HG03196 (cell line): ENCODE measurements around the gene ZBTB49.

Experiments used
- ATAC-seq: cut with Tn5 transposase; IDR thresholded peaks from one replicate; pipeline ENCODE4 v1.9.1; 2021; ENCODE audit not compliant: unreplicated experiment

ZBTB49 gene

GRCh38 chr4:4277531-4277930 lies 12.5 kb upstream of the ZBTB49 start:
- ATAC-seq: no peak

DNA sequence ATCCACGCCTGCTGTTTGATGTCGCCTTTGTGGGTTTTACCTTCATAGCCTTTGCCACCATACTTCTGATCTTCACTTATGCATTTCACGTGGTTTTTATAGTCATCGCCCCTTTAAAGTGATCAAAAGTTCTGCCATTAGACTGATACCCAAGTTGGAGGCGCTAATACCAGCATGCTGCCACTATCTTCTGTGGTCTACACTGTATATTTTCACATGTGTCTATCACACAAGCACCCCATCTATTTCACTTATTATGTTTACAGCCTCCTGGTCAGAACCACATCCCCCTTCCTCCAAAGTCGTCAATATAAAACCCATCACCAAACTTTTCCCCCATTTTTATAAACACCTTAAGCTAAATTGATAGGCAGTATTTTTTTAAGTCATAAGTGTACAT lies 8.3 kb upstream of the ZBTB49 start:
- ATAC-seq: no peak

- no peak for ATAC-seq
Observed at GRCh38 chr4:4284827-4285618, 5.0 kb upstream of the ZBTB49 start.

DNA sequence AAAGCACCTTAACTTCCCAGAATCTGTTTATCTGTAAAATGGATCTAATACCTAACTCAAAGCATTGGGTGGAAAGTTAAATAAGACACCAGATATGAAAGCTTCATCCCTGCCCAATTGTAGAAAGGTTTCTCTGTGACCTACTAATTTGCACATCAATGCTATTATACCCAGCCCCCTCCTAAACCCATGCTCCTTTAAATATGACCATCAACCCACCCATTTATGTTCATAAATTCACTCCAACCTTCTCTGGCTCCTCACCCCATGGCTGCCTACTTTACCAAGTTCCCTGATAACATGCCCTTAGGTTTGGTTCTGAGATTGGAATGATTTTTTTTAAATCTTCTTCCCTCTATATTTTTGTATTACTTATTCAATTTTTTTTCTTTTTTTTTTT lies 2.0 kb upstream of the ZBTB49 start:
- ATAC-seq: no peak

DNA sequence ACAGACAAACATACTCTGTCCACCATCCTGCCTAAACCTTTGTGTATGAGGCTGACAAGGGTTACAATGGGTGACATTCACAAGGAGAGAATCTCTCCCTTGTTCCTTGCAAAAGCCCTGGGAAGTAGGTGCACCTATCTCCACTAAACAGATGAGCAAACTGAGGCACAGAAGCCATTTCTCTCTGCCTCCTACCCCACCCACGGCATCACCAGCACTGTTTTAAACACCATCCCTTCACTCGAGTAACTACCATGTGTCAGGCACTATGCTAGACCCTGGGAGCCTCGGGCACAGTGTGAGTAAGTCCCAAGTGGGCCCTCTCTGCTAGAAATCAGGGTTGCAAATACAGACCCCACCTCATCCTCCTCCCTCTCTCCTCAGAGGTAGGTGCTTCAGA lies 996 bp upstream of the ZBTB49 start:
- ATAC-seq: no peak

GRCh38 chr4:4289597-4289940 lies 482 bp upstream of the ZBTB49 start:
- ATAC-seq: peak; percentile 25

DNA sequence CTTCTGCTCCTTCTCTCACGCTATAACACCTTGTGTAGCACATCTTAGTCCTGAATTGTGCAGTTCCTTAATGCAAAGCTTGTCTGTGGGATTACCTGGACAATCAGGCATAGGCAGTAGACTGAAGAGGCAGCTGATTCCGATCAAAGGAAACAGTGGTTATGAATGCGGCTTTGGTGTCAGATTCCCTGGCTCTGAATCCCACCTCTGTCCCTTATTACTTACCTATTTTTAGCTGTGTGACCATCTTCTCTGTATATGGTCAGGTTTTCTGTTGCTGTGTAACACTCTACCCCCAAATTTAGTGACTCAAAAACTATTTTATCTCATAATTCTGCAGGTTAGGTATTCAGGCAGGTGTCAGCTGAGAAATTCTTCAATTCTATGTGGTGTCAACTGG lies 3.2 kb downstream of the ZBTB49 start:
- no peak for ATAC-seq

- no peak for ATAC-seq
Observed at GRCh38 chr4:4296283-4296846, 6.3 kb downstream of the ZBTB49 start.

- ATAC-seq: no peak
Observed at GRCh38 chr4:4299006-4299405, 9.0 kb downstream of the ZBTB49 start.

DNA sequence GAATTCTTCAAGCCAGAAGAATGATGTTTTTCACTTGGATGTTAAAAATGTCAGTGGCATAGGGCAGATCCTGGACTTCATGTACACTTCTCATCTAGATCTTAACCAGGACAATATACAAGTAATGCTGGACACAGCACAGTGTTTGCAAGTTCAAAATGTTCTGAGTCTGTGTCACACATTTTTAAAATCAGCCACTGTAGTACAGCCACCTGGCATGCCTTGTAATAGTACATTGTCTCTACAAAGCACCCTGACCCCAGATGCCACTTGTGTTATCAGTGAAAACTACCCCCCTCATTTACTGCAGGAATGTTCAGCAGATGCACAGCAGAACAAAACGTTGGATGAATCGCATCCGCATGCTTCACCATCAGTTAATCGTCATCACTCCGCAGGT lies 11.9 kb downstream of the ZBTB49 start:
- ATAC-seq: no peak

DNA sequence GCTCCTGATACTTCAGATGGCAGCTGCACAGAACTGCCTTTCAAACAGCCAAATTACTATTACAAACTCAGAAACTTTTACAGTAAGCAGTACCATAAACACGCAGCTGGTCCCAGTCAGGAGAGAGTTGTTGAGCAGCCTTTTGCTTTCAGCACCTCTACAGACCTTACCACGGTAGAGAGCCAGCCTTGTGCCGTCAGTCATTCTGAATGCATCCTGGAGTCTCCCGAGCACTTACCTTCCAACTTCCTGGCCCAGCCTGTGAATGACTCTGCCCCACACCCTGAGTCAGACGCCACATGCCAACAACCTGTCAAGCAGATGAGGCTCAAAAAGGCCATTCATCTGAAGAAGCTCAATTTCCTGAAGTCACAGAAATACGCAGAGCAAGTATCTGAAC lies 12.4 kb downstream of the ZBTB49 start:
- no peak for ATAC-seq

GRCh38 chr4:4306920-4307319 lies 16.9 kb downstream of the ZBTB49 start:
- no peak for ATAC-seq

DNA sequence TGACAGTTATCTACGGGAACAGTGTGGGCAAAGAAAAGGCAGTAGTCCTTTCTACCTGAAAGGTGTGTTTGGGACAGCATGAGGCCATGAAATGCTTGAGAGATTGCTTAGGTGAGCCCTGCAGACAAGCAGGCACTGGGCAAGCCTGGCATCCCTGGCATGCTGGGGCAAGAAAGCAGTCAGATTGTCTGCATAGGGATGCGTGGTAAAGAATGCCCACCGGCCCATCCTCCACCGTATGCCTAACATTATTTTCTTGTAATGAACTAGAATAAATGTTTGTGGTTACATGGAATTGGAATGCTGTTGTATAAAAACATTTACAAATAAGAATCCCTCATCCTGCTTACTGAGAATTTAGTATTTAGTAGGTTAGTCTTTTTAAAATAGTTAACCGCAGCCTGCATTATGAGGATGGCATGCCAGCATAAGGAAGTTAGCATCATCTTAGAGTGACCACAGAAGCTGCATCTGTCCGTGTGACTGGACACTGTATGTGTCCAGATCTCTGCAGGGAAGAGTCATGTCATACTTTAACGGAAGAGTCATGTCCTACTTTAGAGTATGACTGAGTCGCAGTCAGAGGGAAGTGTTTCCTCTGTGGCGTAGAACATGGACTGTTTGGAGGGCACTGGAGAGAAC lies 18.9 kb downstream of the ZBTB49 start:
- no peak for ATAC-seq

GRCh38 chr4:4311193-4311592 lies 21.1 kb downstream of the ZBTB49 start:
- ATAC-seq: no peak

DNA sequence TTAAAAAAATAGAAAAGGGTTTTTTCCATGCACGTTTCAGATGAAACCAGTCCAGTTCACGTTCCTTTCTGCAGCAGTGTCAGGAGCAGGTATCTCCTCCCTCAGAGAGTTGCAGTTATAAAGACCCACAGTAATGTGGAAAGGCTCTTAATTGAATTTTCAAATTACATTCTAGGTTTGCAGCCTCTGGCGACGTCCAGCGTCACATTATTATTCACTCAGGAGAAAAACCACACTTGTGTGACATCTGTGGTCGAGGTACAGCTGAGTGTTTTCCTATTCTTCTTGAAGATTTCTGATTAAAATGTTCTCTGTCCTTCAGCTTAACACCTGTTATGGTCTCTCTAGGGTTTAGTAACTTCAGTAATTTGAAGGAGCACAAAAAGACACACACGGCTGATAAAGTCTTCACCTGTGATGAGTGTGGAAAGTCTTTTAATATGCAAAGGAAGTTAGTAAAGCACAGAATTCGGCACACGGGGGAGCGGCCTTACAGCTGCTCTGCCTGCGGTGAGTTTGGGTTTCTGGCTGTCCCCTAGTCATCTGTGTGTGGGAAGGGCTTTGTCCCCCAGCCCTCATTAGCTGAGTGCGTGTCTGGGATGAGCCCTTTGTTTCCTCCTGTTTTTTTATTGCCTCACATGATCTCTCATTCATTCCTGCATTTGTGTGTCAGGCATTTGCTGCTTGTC lies 25.6 kb downstream of the ZBTB49 start:
- ATAC-seq: no peak

GRCh38 chr4:4316150-4316495 lies 26.1 kb downstream of the ZBTB49 start:
- no peak for ATAC-seq

- no peak for ATAC-seq
Observed at GRCh38 chr4:4317496-4318232, 27.6 kb downstream of the ZBTB49 start.

DNA sequence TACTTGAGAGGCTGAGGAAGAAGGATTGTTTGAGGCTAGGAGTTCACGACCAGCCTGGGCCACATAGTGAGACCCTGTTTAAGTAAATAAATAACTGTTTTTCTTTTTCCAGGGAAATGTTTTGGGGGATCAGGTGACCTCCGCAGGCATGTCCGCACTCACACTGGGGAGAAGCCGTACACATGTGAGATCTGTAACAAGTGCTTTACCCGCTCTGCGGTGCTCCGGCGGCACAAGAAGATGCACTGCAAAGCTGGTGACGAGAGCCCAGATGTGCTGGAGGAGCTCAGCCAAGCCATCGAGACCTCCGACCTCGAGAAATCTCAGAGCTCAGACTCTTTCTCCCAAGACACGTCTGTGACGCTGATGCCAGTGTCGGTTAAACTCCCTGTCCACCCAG lies 30.5 kb downstream of the ZBTB49 start:
- ATAC-seq: no peak

DNA sequence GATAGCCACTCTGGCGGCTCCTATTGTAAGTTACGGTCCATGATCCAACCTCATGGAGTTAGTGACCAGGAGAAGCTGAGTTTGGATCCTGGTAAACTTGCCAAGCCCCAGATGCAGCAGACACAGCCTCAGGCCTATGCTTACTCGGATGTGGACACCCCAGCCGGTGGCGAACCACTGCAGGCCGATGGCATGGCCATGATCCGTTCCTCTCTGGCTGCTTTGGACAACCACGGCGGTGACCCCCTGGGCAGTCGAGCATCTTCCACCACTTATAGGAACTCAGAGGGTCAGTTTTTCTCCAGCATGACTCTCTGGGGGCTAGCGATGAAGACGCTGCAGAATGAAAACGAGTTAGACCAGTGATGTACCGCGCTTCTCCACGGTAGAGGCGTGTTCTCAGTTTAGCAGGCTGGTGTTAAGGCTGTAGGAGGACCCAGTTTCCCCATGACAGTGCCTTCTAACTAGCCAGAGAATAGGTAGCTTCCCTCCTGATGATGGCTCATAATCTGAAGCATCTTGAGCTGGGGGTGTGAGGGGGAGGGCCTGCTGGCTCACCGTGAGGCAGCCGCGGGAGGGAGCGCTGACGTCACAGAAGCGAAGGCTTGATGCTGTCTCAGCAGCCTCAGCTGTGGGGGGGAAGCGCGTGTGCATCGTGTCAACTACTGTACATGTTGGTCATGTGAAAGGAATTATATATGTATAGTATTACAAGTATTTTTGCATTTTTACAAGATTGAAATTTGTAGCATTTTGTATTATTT lies 31.1 kb downstream of the ZBTB49 start:
- ATAC-seq: no peak

GRCh38 chr4:4321951-4322688 lies 32.1 kb downstream of the ZBTB49 start:
- ATAC-seq: no peak
